Measurements from ENCODE around the gene TRIM38.

TRIM38 gene

DNA sequence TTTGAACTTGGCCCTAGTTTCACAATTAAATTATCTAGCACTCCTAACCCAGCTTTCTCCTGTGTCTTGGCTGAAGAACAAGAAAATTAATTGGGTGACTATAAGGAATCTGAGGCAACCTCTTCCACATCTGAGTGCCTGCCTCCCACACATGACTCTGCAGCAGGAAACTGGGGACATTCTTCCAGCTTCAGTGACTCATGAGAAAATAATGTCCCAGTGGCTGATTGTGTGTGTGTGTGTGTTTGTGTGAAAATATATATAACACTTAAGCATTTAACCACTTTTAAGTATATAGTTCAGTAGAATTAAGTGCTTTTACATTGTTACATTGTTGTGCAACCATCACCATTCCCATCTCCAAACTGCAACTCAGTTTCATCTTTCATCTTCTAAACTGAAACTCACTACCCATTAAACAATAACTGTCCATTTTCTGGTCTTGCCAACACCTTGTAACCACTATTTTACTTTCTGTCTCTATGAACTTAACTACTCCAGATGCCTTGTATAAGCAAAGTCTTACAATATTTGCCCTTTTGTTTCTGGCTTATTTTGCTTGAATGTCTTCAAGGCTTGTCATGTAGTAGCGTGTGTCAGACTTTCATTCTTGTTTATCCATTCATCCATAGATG lies 8.7 kb downstream of the TRIM38 start:
- Histone ChIP-seq H3K9me3 (ENCODE audit: low read depth, low read length) (no peaks in the 10 kb centered on the region), H3K4me3 (no peak overlapping the region), H3K9ac (ENCODE audit: insufficient read length) (no peak overlapping the region), H3K36me3 (ENCODE audit: insufficient read depth, low read length) (peaks cover 75% of the 10 kb centered on the region), H3K27ac (peak overlapping the region; percentile 45; the same call in 1 of the 2 replicates)
- no peak for DNase-seq (ENCODE audit: low read depth, low spot score)
- TF ChIP-seq EZH2 (IDR thresholded peaks at IDR 0.05) = no peak
- no peak for TF ChIP-seq POLR2AphosphoS5 (IDR thresholded peaks at IDR 0.05; ENCODE audit: borderline replicate concordance, low read depth, low read length)
- no peak for TF ChIP-seq FOXP2 (optimal IDR thresholded peaks at IDR 0.05; ENCODE audit: control extremely low read depth, extremely low read length, insufficient read depth)

DNA sequence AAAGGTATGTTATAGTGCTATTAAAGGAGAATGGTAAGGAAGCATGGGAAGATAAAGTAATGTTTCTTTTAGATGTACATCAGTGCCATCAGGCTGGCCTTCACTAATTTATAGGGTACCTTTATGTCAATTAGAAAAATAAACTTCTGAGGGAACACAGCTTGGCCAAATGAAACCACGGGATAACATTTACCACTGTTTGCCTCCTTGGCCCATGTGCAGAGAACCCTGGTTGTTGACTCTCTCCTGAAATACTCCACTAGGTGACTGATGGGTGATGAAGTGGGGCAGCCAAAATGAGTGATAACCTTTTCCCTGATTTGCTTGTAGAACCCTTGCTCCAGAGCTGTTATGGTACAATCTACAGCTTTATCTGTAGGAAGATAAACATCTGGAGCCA lies 9.5 kb downstream of the TRIM38 start:
- Histone ChIP-seq H3K9me3 (ENCODE audit: low read depth, low read length) (no peaks in the 10 kb centered on the region), H3K27ac (no peak overlapping the region), H3K36me3 (ENCODE audit: insufficient read depth, low read length) (peaks cover 73% of the 10 kb centered on the region), H3K9ac (ENCODE audit: insufficient read length) (no peak overlapping the region), H3K4me3 (no peak overlapping the region)
- TF ChIP-seq FOXP2 (optimal IDR thresholded peaks at IDR 0.05; ENCODE audit: control extremely low read depth, extremely low read length, insufficient read depth) = no peak
- TF ChIP-seq POLR2AphosphoS5 (IDR thresholded peaks at IDR 0.05; ENCODE audit: borderline replicate concordance, low read depth, low read length) = no peak
- DNase-seq (ENCODE audit: low read depth, low spot score) = no peak

DNA sequence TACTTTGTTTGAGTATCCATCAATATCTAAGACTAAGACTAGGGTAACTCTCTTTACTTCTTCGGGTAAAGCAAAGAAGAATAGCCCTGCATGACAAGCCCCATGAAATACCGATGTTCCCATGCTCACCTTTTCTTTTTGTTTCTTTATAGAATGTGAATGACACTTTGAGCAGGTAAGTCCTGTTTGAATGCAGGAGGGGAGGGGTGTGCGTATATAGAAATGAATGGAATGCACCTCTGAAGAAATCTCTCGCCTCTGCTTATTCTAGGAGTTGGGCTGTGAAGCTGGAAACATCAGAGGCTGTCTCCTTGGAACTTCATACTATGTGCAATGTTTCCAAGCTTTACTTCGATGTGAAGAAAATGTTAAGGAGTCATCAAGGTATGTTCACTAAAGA lies 10.3 kb downstream of the TRIM38 start:
- Histone ChIP-seq H3K9me3 (ENCODE audit: low read depth, low read length) (no peaks in the 10 kb centered on the region), H3K36me3 (ENCODE audit: insufficient read depth, low read length) (peaks cover 66% of the 10 kb centered on the region), H3K9ac (ENCODE audit: insufficient read length) (no peak overlapping the region), H3K27ac (no peak overlapping the region), H3K4me3 (no peak overlapping the region)
- DNase-seq (ENCODE audit: low read depth, low spot score) = no peak
- no peak for TF ChIP-seq FOXP2 (optimal IDR thresholded peaks at IDR 0.05; ENCODE audit: control extremely low read depth, extremely low read length, insufficient read depth)
- no peak for TF ChIP-seq POLR2AphosphoS5 (IDR thresholded peaks at IDR 0.05; ENCODE audit: borderline replicate concordance, low read depth, low read length)
- no peak for TF ChIP-seq EZH2 (IDR thresholded peaks at IDR 0.05)

DNA sequence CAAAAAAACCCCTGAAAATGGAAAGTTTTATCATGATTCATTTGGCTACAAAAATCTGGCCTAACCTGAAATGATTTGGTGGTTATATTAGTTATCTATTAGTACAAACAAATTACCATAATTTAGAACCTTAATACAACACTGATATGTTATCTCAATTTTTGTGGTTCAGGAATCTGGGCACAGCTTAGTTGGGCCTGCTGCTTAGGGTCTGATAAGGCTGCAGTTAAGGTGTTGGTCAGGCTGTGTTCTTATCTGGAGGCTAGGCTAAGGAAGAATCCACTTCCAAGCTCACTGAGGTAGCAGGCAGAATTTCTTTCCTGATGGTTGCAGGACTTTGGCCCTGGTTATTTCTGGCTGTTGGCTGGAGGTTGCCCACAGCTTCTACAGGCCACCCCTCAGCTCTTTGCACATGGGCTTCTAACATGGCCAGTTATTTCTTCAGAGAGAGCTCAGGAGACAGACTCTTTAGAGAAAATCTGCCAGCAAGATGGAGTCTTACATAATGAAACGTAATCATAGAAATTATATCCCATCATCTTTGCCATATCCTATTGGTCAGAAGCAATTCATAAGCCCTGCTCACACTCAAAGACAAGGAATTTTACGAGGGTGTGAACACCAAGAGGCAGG lies 11.4 kb downstream of the TRIM38 start:
- Histone ChIP-seq H3K4me3 (no peak overlapping the region), H3K36me3 (ENCODE audit: insufficient read depth, low read length) (peaks cover 63% of the 10 kb centered on the region), H3K9me3 (ENCODE audit: low read depth, low read length) (no peaks in the 10 kb centered on the region), H3K9ac (ENCODE audit: insufficient read length) (no peak overlapping the region), H3K27ac (no peak overlapping the region)
- DNase-seq (ENCODE audit: low read depth, low spot score) = no peak
- TF ChIP-seq EZH2 (IDR thresholded peaks at IDR 0.05) = no peak
- no peak for TF ChIP-seq FOXP2 (optimal IDR thresholded peaks at IDR 0.05; ENCODE audit: control extremely low read depth, extremely low read length, insufficient read depth)
- TF ChIP-seq POLR2AphosphoS5 (IDR thresholded peaks at IDR 0.05; ENCODE audit: borderline replicate concordance, low read depth, low read length) = no peak

DNA sequence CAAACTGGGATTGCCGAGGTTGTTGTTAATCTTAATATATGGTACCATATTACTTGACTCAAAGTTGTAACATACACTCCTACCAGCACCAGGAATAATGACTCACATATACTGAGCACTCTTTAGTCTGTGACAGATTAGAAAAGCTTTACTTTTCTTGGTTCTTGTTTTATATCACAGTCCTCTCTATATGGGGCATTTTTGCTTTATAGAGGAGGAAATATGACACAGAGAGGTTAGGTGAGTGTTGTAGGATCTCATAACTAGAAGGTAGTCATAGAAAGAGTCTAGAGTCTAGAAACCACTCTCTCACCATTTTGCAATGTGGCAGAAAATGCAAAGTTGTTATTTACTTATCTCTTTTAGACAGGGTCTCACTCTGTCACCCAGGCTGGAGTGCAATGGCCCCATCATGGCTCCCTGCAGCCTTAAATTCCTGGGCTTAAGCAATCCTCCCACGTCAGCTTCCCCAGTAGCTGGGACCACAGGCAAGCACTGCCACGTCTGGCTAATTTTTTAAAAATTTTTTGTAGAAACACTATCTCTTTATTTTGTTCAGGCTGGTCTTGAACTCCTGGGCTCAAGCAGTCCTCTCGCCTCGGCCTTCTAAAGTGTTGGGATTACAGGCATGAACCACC lies 13.4 kb downstream of the TRIM38 start:
- Histone ChIP-seq H3K9me3 (ENCODE audit: low read depth, low read length) (no peaks in the 10 kb centered on the region), H3K4me3 (no peak overlapping the region), H3K36me3 (ENCODE audit: insufficient read depth, low read length) (peaks cover 54% of the 10 kb centered on the region), H3K27ac (no peak overlapping the region), H3K9ac (ENCODE audit: insufficient read length) (no peak overlapping the region)
- TF ChIP-seq FOXP2 (optimal IDR thresholded peaks at IDR 0.05; ENCODE audit: control extremely low read depth, extremely low read length, insufficient read depth) (no peak), POLR2AphosphoS5 (IDR thresholded peaks at IDR 0.05; ENCODE audit: borderline replicate concordance, low read depth, low read length) (no peak), EZH2 (IDR thresholded peaks at IDR 0.05) (no peak)
- no peak for DNase-seq (ENCODE audit: low read depth, low spot score)

DNA sequence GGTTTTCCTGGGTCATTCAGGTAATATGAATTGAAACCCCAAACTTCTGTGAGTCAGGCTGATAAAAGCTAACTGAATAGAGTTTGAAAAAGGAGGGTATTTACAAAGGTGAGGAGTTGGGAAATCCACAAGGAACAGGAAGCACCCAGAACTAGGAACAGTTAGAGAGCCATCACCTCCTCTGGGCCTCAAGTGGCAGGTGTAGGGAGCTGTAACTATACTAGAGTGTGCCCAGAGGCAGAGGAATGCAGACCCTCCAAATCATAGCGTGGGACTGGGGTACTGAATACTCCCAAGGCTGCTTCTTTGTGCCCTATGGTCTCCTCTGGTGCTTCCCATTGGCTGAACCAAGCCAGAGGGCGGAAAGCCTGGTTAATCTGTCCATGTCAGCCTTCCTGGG lies 18.3 kb downstream of the TRIM38 start:
- Histone ChIP-seq H3K9ac (ENCODE audit: insufficient read length) (no peak overlapping the region), H3K27ac (no peak overlapping the region), H3K36me3 (ENCODE audit: insufficient read depth, low read length) (peaks cover 25% of the 10 kb centered on the region), H3K4me3 (no peak overlapping the region), H3K9me3 (ENCODE audit: low read depth, low read length) (no peaks in the 10 kb centered on the region)
- no peak for DNase-seq (ENCODE audit: low read depth, low spot score)
- TF ChIP-seq POLR2AphosphoS5 (IDR thresholded peaks at IDR 0.05; ENCODE audit: borderline replicate concordance, low read depth, low read length) = no peak
- TF ChIP-seq EZH2 (IDR thresholded peaks at IDR 0.05) = no peak
- no peak for TF ChIP-seq FOXP2 (optimal IDR thresholded peaks at IDR 0.05; ENCODE audit: control extremely low read depth, extremely low read length, insufficient read depth)

DNA sequence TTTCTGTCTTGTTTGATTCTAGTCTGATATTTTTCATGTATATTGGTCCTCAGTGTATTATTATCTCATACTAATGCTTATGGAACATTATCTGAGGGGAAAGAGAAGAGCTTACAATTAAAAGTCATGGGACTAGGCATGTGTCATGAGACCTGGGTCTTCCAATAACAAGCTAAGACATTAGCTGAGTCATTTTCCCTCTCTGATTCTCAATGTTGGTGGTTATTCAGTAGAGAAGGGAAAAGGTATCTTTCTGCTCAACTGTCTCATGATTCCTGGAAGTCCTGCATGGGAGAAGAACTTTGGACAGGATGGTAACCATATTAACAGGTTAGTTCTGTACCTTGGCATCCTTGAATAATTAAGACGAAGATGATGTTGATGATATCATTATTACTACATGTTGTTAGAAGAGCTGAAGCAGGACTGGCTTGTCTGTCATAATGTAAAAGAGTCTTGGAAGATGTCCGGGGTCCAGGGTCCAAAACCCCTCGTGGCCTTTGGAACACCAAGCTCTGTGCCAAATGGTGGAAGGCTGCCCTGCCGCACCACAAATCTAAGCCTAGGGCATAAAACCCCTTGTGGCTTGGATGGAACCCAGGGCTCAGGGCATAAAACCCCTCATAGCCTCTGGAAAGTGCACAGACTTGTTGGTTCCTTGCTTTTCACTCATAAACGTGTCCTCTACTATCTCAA lies 19.1 kb downstream of the TRIM38 start:
- H3K9ac ChIP-seq (ENCODE audit: insufficient read length) = no peak overlapping the region
- no peaks in the 10 kb centered on the region for H3K9me3 ChIP-seq (ENCODE audit: low read depth, low read length)
- H3K4me3 ChIP-seq = no peak overlapping the region
- peaks cover 18% of the 10 kb centered on the region for H3K36me3 ChIP-seq (ENCODE audit: insufficient read depth, low read length)
- no peak for DNase-seq (ENCODE audit: low read depth, low spot score)
- H3K27ac ChIP-seq = no peak overlapping the region
- TF ChIP-seq EZH2 (IDR thresholded peaks at IDR 0.05) = no peak
- no peak for TF ChIP-seq FOXP2 (optimal IDR thresholded peaks at IDR 0.05; ENCODE audit: control extremely low read depth, extremely low read length, insufficient read depth)
- no peak for TF ChIP-seq POLR2AphosphoS5 (IDR thresholded peaks at IDR 0.05; ENCODE audit: borderline replicate concordance, low read depth, low read length)

DNA sequence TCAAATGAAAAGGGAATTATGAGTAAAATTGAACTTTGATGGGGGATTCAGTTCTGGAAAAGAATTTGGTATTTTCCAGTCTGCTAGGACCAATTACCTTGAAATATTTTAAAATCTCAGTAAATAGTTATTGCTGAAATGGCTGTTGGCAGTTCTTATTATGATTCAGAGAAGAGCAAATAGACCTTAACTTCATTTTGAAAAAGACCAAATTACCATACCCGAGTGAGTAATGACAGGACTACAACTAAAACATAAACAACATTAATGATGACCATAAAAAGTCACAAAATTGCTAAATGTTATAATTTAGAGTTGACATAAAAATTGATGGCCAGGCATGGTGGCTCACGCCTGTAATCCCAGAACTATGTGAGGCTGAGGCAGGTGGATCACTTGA lies 21.7 kb downstream of the TRIM38 start:
- no peaks in the 10 kb centered on the region for H3K9me3 ChIP-seq (ENCODE audit: low read depth, low read length)
- H3K4me3 ChIP-seq = no peak overlapping the region
- H3K27ac ChIP-seq = no peak overlapping the region
- H3K36me3 ChIP-seq (ENCODE audit: insufficient read depth, low read length) = peaks cover 17% of the 10 kb centered on the region
- no peak overlapping the region for H3K9ac ChIP-seq (ENCODE audit: insufficient read length)
- TF ChIP-seq POLR2AphosphoS5 (IDR thresholded peaks at IDR 0.05; ENCODE audit: borderline replicate concordance, low read depth, low read length) (no peak), EZH2 (IDR thresholded peaks at IDR 0.05) (no peak), FOXP2 (optimal IDR thresholded peaks at IDR 0.05; ENCODE audit: control extremely low read depth, extremely low read length, insufficient read depth) (no peak)
- no peak for DNase-seq (ENCODE audit: low read depth, low spot score)

All from SK-N-MC (cell line).